Heart left ventricle (tissue), 13 donors: Measurements from ENCODE around the gene HIP1.

ENCODE experiments used
- CTCF ChIP-seq, 12 donors: fragments of 200-600 bp; sonication (generic) in 4 of 12; IDR thresholded peaks; one replicate each; pipeline versions ENCODE4 v1.5.0 to v1.8.0; 2018 to 2022; ENCODE audit warnings: antibody characterized with exemption in 12 of 12, mild to moderate bottlenecking in 5 of 12
- POLR2A ChIP-seq, 2 donors: fragments of 450-650 bp; IDR thresholded peaks; one replicate each; pipeline ENCODE4 v1.6.1; 2017; ENCODE audit warnings: antibody characterized with exemption in 2 of 2, mild to moderate bottlenecking in 2 of 2, moderate library complexity in 2 of 2
- donor health status: ischemic (EF 13 %, LVEDD 7.1; RV severe dilation, severe dysfunction).
- donor health status: DM: no; HTN: yes; CAD: no.
- donor health status: DM: no; HTN: no; CAD: no.
- donor health status: ischemic (EF 25% LVEDD 6.9; RV normal size, moderate dysfunction).
- donor health status: ischemic (EF 25% LVEDD 5.7; RV mildly dilated, moderate dysfunction).
- donor health status: ischemic (EF 35%, LVEDD 5.7; RV mildly dilated, moderate dysfunction).
- donor health status: nonischemic (EF 11% LVEDD 7.7; RV severe dilation, severe dysfunction).
- donor health status: DM: yes; HTN: yes; CAD: no.
- donor health status: PGD.
- donor health status: ischemic (EF 29% LVEDD 5.4; RV normal size, mild dysfunction).
- donor health status: nonischemic (EF 23%, LVEDD 6.1; RV moderate dilation, normal function).

GRCh38 chr7:75613351-75613750 is 125.4 kb downstream of the HIP1 start:
- no peak for TF ChIP-seq CTCF (IDR thresholded peaks at IDR 0.05)
- no peak for TF ChIP-seq POLR2A (IDR thresholded peaks at IDR 0.05)
